ENCODE measurements around the gene SYT2. TPM values are rescaled to one million over a fixed set of nuclear protein-coding genes. Genes with fewer than 3 reads are reported as not detected.
"Not testable (repeated sequence)": the region's sequence is repeated elsewhere in the genome, so short reads cannot be mapped to it uniquely, and the experiment has no call there.

SYT2 gene
- total and polyA plus RNA-seq, 2 of the 13 experiments (the other 11 are each of a cell fraction or from before 2014, with no cell fraction given), result not detected

GRCh38 chr1:202553560-202554038 is 156.7 kb downstream of the SYT2 start:
- POLR2A ChIA-PET, result no interaction called here
- Histone ChIP-seq H3K4me3 (replicated peaks in 1 of 3; ENCODE audit: insufficient read depth in 1 of 3, low read depth in 2 of 3, low read length in 3 of 3) (no peak overlapping the region), H3K27ac (ENCODE audit: extremely low read length, insufficient read depth, low read length) (no peak overlapping the region), H3K9ac (ENCODE audit: insufficient read depth, low read depth, low read length) (no peak overlapping the region), H3K9me3 (ENCODE audit: low read length) (no peaks in the 10 kb centered on the region), H4K20me1 (ENCODE audit: insufficient read depth, low read length) (no peaks in the 10 kb centered on the region), H2AFZ (ENCODE audit: low read length) (no peak overlapping the region), H3K4me1 (ENCODE audit: insufficient read depth, low read length) (peaks cover 16% of the 10 kb centered on the region), H3K27me3 (ENCODE audit: control insufficient read depth in 1 of 2, insufficient read depth in 2 of 2, low read length in 2 of 2) (no peaks in the 10 kb centered on the region), H3K36me3 (replicated peaks in 1 of 2; ENCODE audit: control insufficient read depth in 1 of 2, insufficient read depth in 2 of 2, low read length in 2 of 2) (no peaks in the 10 kb centered on the region), H3K79me2 (ENCODE audit: insufficient read depth, low read length) (no peaks in the 10 kb centered on the region), H3K4me2 (ENCODE audit: low read depth, low read length) (no peak overlapping the region)
- no peak for ATAC-seq
- CTCF ChIA-PET (ENCODE audit: low intra/inter-chr PET ratio, low total read pairs), result no interaction called here
- no TSS peak for BruUV-seq (replicated peaks)
- WGBS (ENCODE audit: low lambda C conversion rate), result 89% methylated on average over 3 of the region's 3 CpGs
- DNase-seq (ENCODE audit: low spot score), result no peak
- TF ChIP-seq CENPX (CRISPR knock-in tag; IDR thresholded peaks at IDR 0.05), result no peak
- no peak for FAIRE-seq
- intact Hi-C loops (cut with micrococcal nuclease; ENCODE audit: unreplicated experiment) (no loop called here), in situ Hi-C loops (cut with HindIII; ENCODE audit: extremely low pct_ligation_motif_present, low pct_unique_long_range_greater_than_20kb) (no loop called here)

GRCh38 chr1:202553078-202553477 is 157.2 kb downstream of the SYT2 start:
- CTCF ChIA-PET (ENCODE audit: low intra/inter-chr PET ratio, low total read pairs); POLR2A ChIA-PET: not testable (repeated sequence)
- WGBS (ENCODE audit: low lambda C conversion rate), result 100% methylated on average over 1 of the region's 1 CpG

GRCh38 chr1:202552615-202553014 is 157.6 kb downstream of the SYT2 start:
- H3K9ac ChIP-seq (ENCODE audit: insufficient read depth, low read depth, low read length); H3K4me1 ChIP-seq (ENCODE audit: insufficient read depth, low read length); DNase-seq (ENCODE audit: low spot score); H3K27ac ChIP-seq (ENCODE audit: extremely low read length, insufficient read depth, low read length); H2AFZ ChIP-seq (ENCODE audit: low read length); H4K20me1 ChIP-seq (ENCODE audit: insufficient read depth, low read length); H3K79me2 ChIP-seq (ENCODE audit: insufficient read depth, low read length); H3K27me3 ChIP-seq (ENCODE audit: control insufficient read depth in 1 of 2, insufficient read depth in 2 of 2, low read length in 2 of 2); H3K36me3 ChIP-seq (replicated peaks in 1 of 2; ENCODE audit: control insufficient read depth in 1 of 2, insufficient read depth in 2 of 2, low read length in 2 of 2); H3K9me3 ChIP-seq (ENCODE audit: low read length); CTCF ChIA-PET (ENCODE audit: low intra/inter-chr PET ratio, low total read pairs); FAIRE-seq; BruUV-seq (replicated peaks); intact Hi-C loops (cut with micrococcal nuclease; ENCODE audit: unreplicated experiment); H3K4me3 ChIP-seq (replicated peaks in 1 of 3; ENCODE audit: insufficient read depth in 1 of 3, low read depth in 2 of 3, low read length in 3 of 3); POLR2A ChIA-PET; ATAC-seq; H3K4me2 ChIP-seq (ENCODE audit: low read depth, low read length); in situ Hi-C loops (cut with HindIII; ENCODE audit: extremely low pct_ligation_motif_present, low pct_unique_long_range_greater_than_20kb): not testable (repeated sequence)

More at GRCh38 chr1:202553078-202553477, 157.2 kb downstream of the SYT2 start:
- ATAC-seq; DNase-seq (ENCODE audit: low spot score); H3K9me3 ChIP-seq (ENCODE audit: low read length); H2AFZ ChIP-seq (ENCODE audit: low read length); H3K9ac ChIP-seq (ENCODE audit: insufficient read depth, low read depth, low read length); in situ Hi-C loops (cut with HindIII; ENCODE audit: extremely low pct_ligation_motif_present, low pct_unique_long_range_greater_than_20kb); H3K27me3 ChIP-seq (ENCODE audit: control insufficient read depth in 1 of 2, insufficient read depth in 2 of 2, low read length in 2 of 2); H3K79me2 ChIP-seq (ENCODE audit: insufficient read depth, low read length); H3K27ac ChIP-seq (ENCODE audit: extremely low read length, insufficient read depth, low read length); H3K4me2 ChIP-seq (ENCODE audit: low read depth, low read length); intact Hi-C loops (cut with micrococcal nuclease; ENCODE audit: unreplicated experiment); H4K20me1 ChIP-seq (ENCODE audit: insufficient read depth, low read length); FAIRE-seq; BruUV-seq (replicated peaks); H3K36me3 ChIP-seq (replicated peaks in 1 of 2; ENCODE audit: control insufficient read depth in 1 of 2, insufficient read depth in 2 of 2, low read length in 2 of 2); H3K4me3 ChIP-seq (replicated peaks in 1 of 3; ENCODE audit: insufficient read depth in 1 of 3, low read depth in 2 of 3, low read length in 3 of 3): not testable (repeated sequence)
- H3K4me1 ChIP-seq (ENCODE audit: insufficient read depth, low read length), result peaks cover 13% of the 10 kb centered on the region
